Astrocyte (in vitro differentiated cells and primary cell): ENCODE data around the gene NRIP1. TPM values are rescaled to one million over a fixed set of nuclear protein-coding genes. Genes with fewer than 3 reads are reported as not detected.

Experiments
- DNase-seq: peaks from one replicate; pipeline ENCODE4 v3.0.0-alpha.2; 2010; ENCODE audit warnings: low read depth
- FAIRE-seq: peaks from 2 replicates; lab custom pipeline; 2011; peaks lifted over from hg19 to GRCh38; lab: Jason Lieb, UNC
- H2AFZ ChIP-seq: 2 replicates; pipeline ENCODE4 v1.6.0; 2012; ENCODE audit warnings: low read depth, low read length, inconsistent platforms
- H3K27ac ChIP-seq: 2 replicates; pipeline ENCODE4 v1.5.1; 2011; ENCODE audit warnings: low read depth, low read length, inconsistent platforms
- H3K27me3 ChIP-seq: 2 replicates; pipeline ENCODE4 v1.6.0; 2011; ENCODE audit warnings: low read length, inconsistent platforms; ENCODE audit not compliant: insufficient read depth
- H3K36me3 ChIP-seq: 2 replicates; pipeline ENCODE4 v1.5.1; 2011; ENCODE audit warnings: low read length, inconsistent platforms; ENCODE audit not compliant: insufficient read depth
- H3K4me1 ChIP-seq: 2 replicates; pipeline ENCODE4 v1.5.1; 2011; ENCODE audit warnings: low read length, inconsistent platforms; ENCODE audit not compliant: insufficient read depth
- H3K4me2 ChIP-seq: 2 replicates; pipeline ENCODE4 v1.6.0; 2012; ENCODE audit warnings: low read length, inconsistent platforms
- H3K4me3 ChIP-seq: 2 replicates; pipeline ENCODE4 v1.5.1; 2011; ENCODE audit warnings: low read depth, mild to moderate bottlenecking, low read length, inconsistent platforms; ENCODE audit not compliant: insufficient read depth
- H3K79me2 ChIP-seq: 2 replicates; pipeline ENCODE4 v1.6.0; 2012; ENCODE audit warnings: mild to moderate bottlenecking, low read length, inconsistent platforms; ENCODE audit not compliant: insufficient read depth
- H3K9ac ChIP-seq: 2 replicates; pipeline ENCODE4 v1.6.0; 2012; ENCODE audit warnings: mild to moderate bottlenecking, low read length, inconsistent platforms
- H3K9me3 ChIP-seq: 2 replicates; pipeline ENCODE4 v1.5.1; 2012; ENCODE audit warnings: low read depth, mild to moderate bottlenecking, low read length, inconsistent platforms; ENCODE audit not compliant: insufficient read depth
- H4K20me1 ChIP-seq: 2 replicates; pipeline ENCODE4 v1.6.0; 2012; ENCODE audit warnings: low read length, inconsistent platforms; ENCODE audit not compliant: insufficient read depth
- H3K27ac Mint-ChIP-seq: one replicate; pipeline ENCODE4 v1.8.0; 2021; ENCODE audit warnings: mild to moderate bottlenecking, mixed read lengths; ENCODE audit not compliant: unreplicated experiment
- H3K27me3 Mint-ChIP-seq: one replicate; pipeline ENCODE4 v1.8.0; 2021; ENCODE audit warnings: low read depth, mixed read lengths; ENCODE audit not compliant: unreplicated experiment
- H3K36me3 Mint-ChIP-seq: one replicate; pipeline ENCODE4 v1.8.0; 2021; ENCODE audit warnings: low read depth, mixed read lengths; ENCODE audit not compliant: unreplicated experiment
- H3K4me1 Mint-ChIP-seq: one replicate; pipeline ENCODE4 v1.8.0; 2021; ENCODE audit warnings: low read depth, mixed read lengths; ENCODE audit not compliant: unreplicated experiment
- H3K4me3 Mint-ChIP-seq: one replicate; pipeline ENCODE4 v1.8.0; 2021; ENCODE audit warnings: mild to moderate bottlenecking, moderate library complexity, mixed read lengths; ENCODE audit not compliant: unreplicated experiment
- H3K9me3 Mint-ChIP-seq: one replicate; pipeline ENCODE4 v1.8.0; 2021; ENCODE audit warnings: mild to moderate bottlenecking, mixed read lengths; ENCODE audit not compliant: unreplicated experiment
- CTCF ChIP-seq: IDR thresholded peaks from 2 replicates; pipeline ENCODE4 v1.5.1; 2011; ENCODE audit warnings: low read depth, mild to moderate bottlenecking, inconsistent platforms, low read length, moderate library complexity; ENCODE audit not compliant: insufficient read depth
- EZH2 ChIP-seq: IDR thresholded peaks from 2 replicates; pipeline ENCODE4 v1.6.1; 2012; ENCODE audit warnings: mild to moderate bottlenecking, low read length, inconsistent platforms; ENCODE audit not compliant: insufficient read depth
- total RNA-seq: library from RNA; stranded (reverse); gene quantifications from 2 replicates; pipeline ENCODE4 v1.2.1, GENCODE V29; 2021

NRIP1 gene
- total RNA-seq, 1 donor from 2014 or later: 55.5 TPM

- peaks cover 15% of the 10 kb centered on the region for H3K36me3 Mint-ChIP-seq
- peaks cover 83% of the 10 kb centered on the region for H3K79me2 ChIP-seq
- H3K4me1 Mint-ChIP-seq: peaks cover 42% of the 10 kb centered on the region
- H3K9me3 ChIP-seq: no peaks in the 10 kb centered on the region
- H3K27me3 Mint-ChIP-seq: no peaks in the 10 kb centered on the region
- no peak overlapping the region for H3K27ac ChIP-seq
- DNase-seq: no peak
- H3K4me3 Mint-ChIP-seq: no peak overlapping the region
- no peaks in the 10 kb centered on the region for H3K27me3 ChIP-seq
- no peak overlapping the region for H3K9ac ChIP-seq
- H2AFZ ChIP-seq: no peak overlapping the region
- no peaks in the 10 kb centered on the region for H3K9me3 Mint-ChIP-seq
- H3K36me3 ChIP-seq: peaks cover 6% of the 10 kb centered on the region
- no peak overlapping the region for H3K27ac Mint-ChIP-seq
- no peak for TF ChIP-seq EZH2
- TF ChIP-seq CTCF: no peak
- peaks cover 48% of the 10 kb centered on the region for H4K20me1 ChIP-seq
- FAIRE-seq: no peak
- no peak overlapping the region for H3K4me2 ChIP-seq
- no peaks in the 10 kb centered on the region for H3K4me1 ChIP-seq
- H3K4me3 ChIP-seq: no peak overlapping the region
These were observed 76.0 kb downstream of the NRIP1 start for GRCh38 chr21:14988760-14989159.

GRCh38 chr21:14987370-14988170, 77.2 kb downstream of the NRIP1 start:
- H3K4me3 ChIP-seq: no peak overlapping the region
- H3K9ac ChIP-seq: no peak overlapping the region
- no peaks in the 10 kb centered on the region for H3K9me3 ChIP-seq
- no peak overlapping the region for H3K27ac ChIP-seq
- Mint-ChIP-seq H3K4me1 (peaks cover 41% of the 10 kb centered on the region), H3K9me3 (no peaks in the 10 kb centered on the region), H3K4me3 (no peak overlapping the region), H3K27ac (no peak overlapping the region), H3K36me3 (peaks cover 11% of the 10 kb centered on the region), H3K27me3 (no peaks in the 10 kb centered on the region)
- no peaks in the 10 kb centered on the region for H3K27me3 ChIP-seq
- H3K4me2 ChIP-seq: no peak overlapping the region
- DNase-seq: no peak
- no peaks in the 10 kb centered on the region for H3K4me1 ChIP-seq
- FAIRE-seq: no peak
- H4K20me1 ChIP-seq: peaks cover 56% of the 10 kb centered on the region
- H3K36me3 ChIP-seq: peaks cover 6% of the 10 kb centered on the region
- no peak overlapping the region for H2AFZ ChIP-seq
- TF ChIP-seq EZH2 (no peak), CTCF (no peak)
- peaks cover 83% of the 10 kb centered on the region for H3K79me2 ChIP-seq

GRCh38 chr21:14985306-14985705, 79.5 kb downstream of the NRIP1 start:
- Histone ChIP-seq H3K27me3 (no peaks in the 10 kb centered on the region), H3K36me3 (peaks cover 6% of the 10 kb centered on the region), H2AFZ (no peak overlapping the region), H3K9ac (no peak overlapping the region), H3K79me2 (peaks cover 83% of the 10 kb centered on the region), H4K20me1 (peaks cover 55% of the 10 kb centered on the region), H3K4me1 (no peaks in the 10 kb centered on the region), H3K4me3 (no peak overlapping the region), H3K27ac (no peak overlapping the region), H3K9me3 (no peaks in the 10 kb centered on the region), H3K4me2 (no peak overlapping the region)
- FAIRE-seq (no peak), DNase-seq (peak; percentile 54)
- TF ChIP-seq CTCF: no peak
- TF ChIP-seq EZH2: no peak
- no peak overlapping the region for H3K4me3 Mint-ChIP-seq
- H3K27ac Mint-ChIP-seq: no peak overlapping the region
- H3K27me3 Mint-ChIP-seq: no peaks in the 10 kb centered on the region
- H3K9me3 Mint-ChIP-seq: no peaks in the 10 kb centered on the region
- peaks cover 11% of the 10 kb centered on the region for H3K36me3 Mint-ChIP-seq
- peaks cover 24% of the 10 kb centered on the region for H3K4me1 Mint-ChIP-seq
